HG02678 (cell line): ENCODE data around the gene DSG3.

Experiments
- ATAC-seq: cut with Tn5 transposase; IDR thresholded peaks from one replicate; pipeline ENCODE4 v1.9.1; 2021; ENCODE audit warnings: mild to moderate bottlenecking, moderate library complexity; ENCODE audit not compliant: unreplicated experiment

The DSG3 gene

DNA sequence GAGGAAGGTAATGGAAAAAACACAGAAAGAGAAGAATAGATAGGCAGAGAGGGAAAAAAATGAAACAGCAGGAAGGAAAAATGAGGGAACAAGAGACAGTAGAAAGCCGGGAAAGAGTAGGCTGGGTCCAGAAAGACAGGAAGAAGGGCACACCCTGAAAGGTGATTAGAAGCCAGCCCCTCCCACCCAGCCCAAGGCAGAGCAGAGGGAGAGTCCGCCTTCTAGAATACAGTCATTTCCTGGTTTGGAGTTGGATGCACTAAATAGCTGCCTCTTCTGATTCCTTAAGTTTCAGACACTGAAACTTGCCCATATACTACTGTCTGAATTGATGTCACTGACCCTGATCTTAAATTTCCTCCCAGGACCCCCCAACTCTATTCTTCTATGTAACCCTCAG is 17.9 kb upstream of the DSG3 start:
- no peak for ATAC-seq

GRCh38 chr18:31430072-31430471 is 17.5 kb upstream of the DSG3 start:
- no peak for ATAC-seq

DNA sequence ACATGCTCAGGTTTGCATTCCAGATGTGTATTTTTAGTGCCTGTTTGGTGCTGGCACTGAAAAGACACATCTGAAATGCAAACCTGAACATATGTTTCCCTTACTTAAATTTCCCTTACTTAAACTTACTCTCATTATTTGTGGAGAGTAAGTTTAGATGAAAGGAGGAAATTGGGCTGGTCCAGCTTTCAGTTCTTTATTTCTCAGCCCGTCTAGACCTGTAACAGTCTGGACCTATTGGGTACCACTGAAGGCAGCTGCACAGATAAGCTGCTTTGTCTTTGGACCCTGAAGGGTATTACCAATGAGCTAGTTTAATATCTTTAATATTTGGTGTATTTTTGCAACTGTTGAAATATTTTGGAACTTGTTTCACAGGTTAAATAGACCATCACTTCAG is 17.0 kb upstream of the DSG3 start:
- no peak for ATAC-seq

GRCh38 chr18:31432316-31432715 is 15.2 kb upstream of the DSG3 start:
- no peak for ATAC-seq

- no peak for ATAC-seq
Measured at GRCh38 chr18:31436825-31437224, 10.7 kb upstream of the DSG3 start.

GRCh38 chr18:31438402-31438801 is 9.1 kb upstream of the DSG3 start:
- no peak for ATAC-seq

DNA sequence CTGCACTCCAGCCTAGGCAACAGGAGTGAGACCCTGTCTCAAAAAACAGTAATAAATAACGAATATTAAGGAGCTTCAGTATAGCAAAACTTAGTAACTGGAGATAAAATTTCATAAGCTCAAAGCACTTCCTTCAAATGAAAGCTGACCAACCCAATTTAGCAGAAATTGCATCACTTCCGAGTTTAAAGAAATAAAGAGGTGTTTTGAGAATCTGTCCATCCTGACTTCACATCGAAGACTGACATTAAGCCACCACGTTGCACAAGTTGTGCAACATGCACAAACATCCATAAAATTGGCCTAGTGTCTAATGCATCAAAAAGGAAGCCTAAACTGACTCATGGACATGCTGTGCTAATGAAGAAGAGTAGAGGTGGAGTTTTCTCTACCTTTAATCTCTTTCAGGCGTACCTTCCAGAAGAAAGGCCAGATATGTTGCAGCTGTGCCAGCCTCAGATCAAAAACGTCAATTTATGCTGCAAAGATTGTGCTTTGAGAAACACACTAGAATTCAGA is 7.7 kb upstream of the DSG3 start:
- ATAC-seq, result no peak

GRCh38 chr18:31440787-31441186 is 6.8 kb upstream of the DSG3 start:
- no peak for ATAC-seq

DNA sequence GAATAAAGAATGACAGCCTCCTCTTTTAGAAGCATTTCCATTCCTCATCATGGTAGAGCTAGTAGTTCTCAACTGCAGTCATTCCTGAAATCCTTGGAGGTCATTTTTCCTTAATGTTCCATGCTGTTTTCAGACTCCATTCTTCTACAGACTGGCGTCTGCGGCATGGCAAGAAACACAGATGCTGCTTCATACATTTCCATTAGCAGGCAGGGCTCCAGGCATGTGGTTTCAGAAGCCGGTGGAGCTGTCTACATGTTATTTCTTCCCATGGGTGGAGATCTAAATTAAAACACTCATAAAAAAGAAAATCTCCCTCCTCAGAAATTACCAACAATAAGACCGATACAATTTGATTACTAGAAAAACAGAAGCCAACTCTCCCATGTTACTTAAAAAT is 6.0 kb upstream of the DSG3 start:
- no peak for ATAC-seq

GRCh38 chr18:31444142-31444541 is 3.4 kb upstream of the DSG3 start:
- no peak for ATAC-seq

DNA sequence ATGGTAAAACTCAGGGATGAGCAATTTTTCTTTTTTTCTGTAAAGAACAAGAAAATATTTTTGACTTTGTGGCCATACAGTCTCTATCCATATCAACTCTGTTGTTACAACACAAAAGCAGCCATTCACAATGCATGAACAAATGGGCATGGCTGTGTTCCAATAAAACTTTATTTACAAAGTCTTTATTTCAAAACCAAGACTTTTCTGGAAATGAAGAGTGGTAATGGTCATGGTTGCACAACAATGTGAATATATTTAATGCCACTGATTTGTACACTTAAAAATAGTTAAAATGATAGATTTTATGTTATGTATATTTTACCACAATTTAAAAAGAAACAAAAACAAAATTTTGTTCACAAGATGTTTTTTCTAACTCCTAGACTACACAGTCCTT is 1.6 kb upstream of the DSG3 start:
- ATAC-seq, result no peak

- ATAC-seq, result no peak
Measured at GRCh38 chr18:31446854-31447253, 687 bp upstream of the DSG3 start.

- ATAC-seq, result no peak
Measured at GRCh38 chr18:31450409-31450808, 2.9 kb downstream of the DSG3 start.

- ATAC-seq, result no peak
Measured at GRCh38 chr18:31451625-31452024, 4.1 kb downstream of the DSG3 start.

DNA sequence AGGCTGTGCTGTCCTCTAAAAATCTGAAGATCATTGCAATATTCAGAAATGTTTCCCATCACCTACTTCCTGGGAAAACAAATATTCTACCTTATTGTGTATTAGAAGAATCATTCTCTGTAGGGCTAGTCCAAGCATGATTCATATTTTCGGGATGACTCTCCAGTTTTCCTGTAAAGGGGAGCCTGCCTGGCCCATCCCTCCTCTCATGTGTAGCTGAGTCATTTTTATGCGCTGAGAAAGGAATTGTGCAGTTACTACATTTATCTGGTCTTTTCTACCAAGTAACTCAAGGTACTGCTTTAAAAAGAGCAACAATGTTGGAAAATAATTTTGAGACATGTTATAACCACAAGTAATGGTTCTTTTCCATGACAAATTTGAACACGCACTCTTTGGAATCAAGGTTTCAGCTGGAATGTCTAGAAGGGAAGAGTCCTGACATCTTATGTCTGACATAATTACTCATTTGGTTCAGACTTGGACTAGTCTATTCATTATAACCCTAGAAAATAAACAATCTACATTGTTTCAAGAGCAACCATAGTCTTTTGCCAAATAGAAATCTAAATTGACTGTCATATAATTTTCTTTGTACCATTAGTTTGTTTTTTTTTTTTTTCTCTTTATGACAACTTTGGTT is 6.6 kb downstream of the DSG3 start:
- ATAC-seq, result no peak

DNA sequence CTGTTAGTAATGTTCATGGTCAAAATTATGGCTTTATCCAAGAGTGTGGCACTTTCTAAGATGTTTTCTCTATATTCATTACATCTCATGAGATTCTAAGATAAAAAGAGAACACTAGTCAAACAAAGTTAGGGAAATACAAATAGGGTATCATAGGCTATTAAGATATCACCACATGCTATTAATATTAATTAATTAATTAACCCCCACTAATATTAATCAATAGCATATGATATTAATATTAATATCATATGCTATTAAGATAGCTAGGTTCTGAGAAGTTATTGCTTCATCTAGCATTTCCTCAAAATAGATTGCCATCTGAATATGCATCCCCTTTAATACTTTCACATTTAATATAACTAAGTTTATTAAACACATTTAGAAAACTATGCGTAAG is 22.1 kb downstream of the DSG3 start:
- no peak for ATAC-seq

- no peak for ATAC-seq
Measured at GRCh38 chr18:31478688-31479087, 31.1 kb downstream of the DSG3 start.

GRCh38 chr18:31482051-31482450 is 34.5 kb downstream of the DSG3 start:
- ATAC-seq, result no peak

- ATAC-seq, result no peak
Measured at GRCh38 chr18:31483396-31483795, 35.9 kb downstream of the DSG3 start.

- no peak for ATAC-seq
Measured at GRCh38 chr18:31484461-31484860, 36.9 kb downstream of the DSG3 start.

DNA sequence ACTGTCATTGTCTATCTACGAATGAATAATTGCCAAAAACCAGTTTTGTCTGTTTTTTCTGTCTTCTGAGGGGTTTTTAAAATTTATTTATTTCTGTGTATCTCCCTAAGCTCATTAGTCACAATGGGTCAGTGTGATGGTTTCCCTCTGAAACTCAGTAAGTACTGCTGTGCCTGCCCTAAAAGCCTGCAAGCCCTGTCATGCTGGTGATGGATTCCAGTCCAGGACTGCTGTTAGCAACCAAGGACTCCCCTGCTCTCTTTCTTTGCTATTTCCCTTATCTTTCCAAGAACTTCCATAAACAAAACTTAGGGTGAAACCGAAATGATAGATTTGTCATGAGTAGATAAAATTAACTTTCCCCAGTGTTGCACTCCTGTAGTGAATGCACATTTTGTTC is 38.6 kb downstream of the DSG3 start:
- ATAC-seq, result no peak

DNA sequence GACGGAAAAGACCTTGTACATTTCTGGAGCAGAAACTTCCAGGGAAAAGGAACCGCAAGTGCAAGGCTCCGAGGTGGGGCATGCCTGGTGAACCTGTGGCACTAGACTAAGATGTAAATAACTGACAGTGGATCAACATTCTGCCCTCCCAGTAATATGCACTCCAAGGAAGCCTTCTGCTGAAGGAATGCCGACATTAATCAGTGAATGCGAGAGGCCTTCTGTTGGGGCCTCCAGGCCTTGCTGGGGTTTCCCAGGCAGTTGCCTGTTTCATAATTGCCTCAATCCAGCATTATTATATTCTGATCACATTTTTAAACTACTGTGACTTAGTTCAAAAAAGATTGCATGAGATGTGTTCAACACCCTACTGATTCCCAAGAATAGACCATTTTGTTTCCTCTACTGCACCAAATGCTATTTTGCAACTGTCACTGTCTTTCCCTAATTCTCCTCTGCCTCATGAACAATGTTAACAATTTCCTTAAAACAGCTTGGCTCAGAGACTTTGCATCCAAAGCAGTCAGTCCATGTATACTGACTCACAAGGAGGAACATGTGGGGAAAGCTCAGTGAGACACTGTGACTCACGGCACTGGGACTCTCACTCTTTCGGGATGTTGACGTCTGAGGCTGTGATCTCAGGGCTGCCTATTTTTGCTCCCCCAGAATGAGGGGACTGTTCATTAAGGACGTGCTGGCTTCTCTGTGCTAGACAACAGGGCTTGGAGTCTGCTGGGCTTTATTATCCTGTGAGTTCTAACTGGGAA is 39.9 kb downstream of the DSG3 start:
- no peak for ATAC-seq

DNA sequence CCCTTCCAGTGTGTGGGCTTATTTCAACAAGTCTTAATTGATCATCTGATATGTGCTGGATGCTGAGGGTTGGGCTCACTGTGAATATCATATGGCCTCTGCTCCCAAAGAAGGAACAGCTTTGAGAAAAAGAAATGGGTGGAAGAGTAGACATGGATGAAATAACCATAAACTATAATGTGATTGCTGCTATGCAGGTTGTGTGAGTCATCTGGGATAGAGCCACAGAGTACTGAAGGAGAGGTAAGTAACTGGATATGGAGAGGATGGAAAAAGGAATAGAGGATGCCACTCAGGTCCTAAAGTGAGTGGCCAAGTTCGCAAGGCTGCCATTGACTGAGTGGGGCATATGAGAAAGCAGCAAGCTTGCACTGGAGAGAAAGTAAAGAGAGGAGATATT is 41.8 kb downstream of the DSG3 start:
- no peak for ATAC-seq
